Coronary artery (tissue), 2 donors: ENCODE measurements around the gene SPRR1A.

Experiments
- DNase-seq: peaks from one replicate; pipeline ENCODE4 v3.0.0-alpha.2; 2017; ENCODE audit warnings: low spot score
- H3K27ac ChIP-seq, 2 donors: fragments of 200-600 bp; sonication (generic); one replicate each; pipeline ENCODE4 v1.5.1; 2016 to 2019
- H3K4me3 ChIP-seq: fragments of 200-600 bp; sonication (generic); 2 replicates; pipeline ENCODE4 v1.5.1; 2016; ENCODE audit warnings: mild to moderate bottlenecking, moderate library complexity
- CTCF ChIP-seq: fragments of 200-600 bp; sonication (generic); IDR thresholded peaks from one replicate; pipeline ENCODE4 v1.5.1; 2019; ENCODE audit warnings: antibody characterized with exemption

Gene SPRR1A

GRCh38 chr1:152953761-152954160 lies 30.1 kb upstream of the SPRR1A start:
- Histone ChIP-seq H3K4me3 (no peak overlapping the region), H3K27ac (no peak overlapping the region)
- TF ChIP-seq CTCF = no peak
- no peak for DNase-seq

- TF ChIP-seq CTCF = no peak
- Histone ChIP-seq H3K27ac (no peak overlapping the region), H3K4me3 (no peak overlapping the region)
- DNase-seq = no peak
Measured at GRCh38 chr1:152954436-152954835, 29.4 kb upstream of the SPRR1A start.

- no peak overlapping the region for H3K27ac ChIP-seq
- no peak overlapping the region for H3K4me3 ChIP-seq
- DNase-seq = no peak
- no peak for TF ChIP-seq CTCF
Measured at GRCh38 chr1:152957561-152957960, 26.3 kb upstream of the SPRR1A start.

DNA sequence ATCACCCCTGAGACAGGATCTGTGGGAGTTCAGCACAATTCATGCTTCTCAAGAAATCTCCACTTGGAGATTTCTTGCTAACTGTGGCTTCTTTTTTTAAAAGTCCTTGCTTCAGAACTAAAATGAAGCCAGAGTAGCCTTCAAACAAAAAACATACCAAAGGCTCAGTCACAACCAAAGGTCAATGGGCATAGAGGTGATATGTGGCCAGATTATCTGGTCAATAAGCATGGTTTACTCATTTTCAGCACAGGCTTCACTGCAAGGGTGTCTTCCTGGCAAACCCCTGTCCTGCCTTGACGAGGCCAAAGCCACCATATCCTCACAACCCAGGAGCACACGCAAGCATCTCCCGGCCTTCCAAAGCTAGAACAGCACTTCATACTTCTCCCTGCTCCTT lies 24.6 kb upstream of the SPRR1A start:
- Histone ChIP-seq H3K4me3 (no peak overlapping the region), H3K27ac (no peak overlapping the region)
- TF ChIP-seq CTCF = no peak
- no peak for DNase-seq

- DNase-seq = no peak
- no peak for TF ChIP-seq CTCF
- H3K27ac ChIP-seq = no peak overlapping the region
- no peak overlapping the region for H3K4me3 ChIP-seq
Measured at GRCh38 chr1:152959801-152960451, 24.0 kb upstream of the SPRR1A start.

GRCh38 chr1:152960452-152961044 lies 23.3 kb upstream of the SPRR1A start:
- Histone ChIP-seq H3K27ac (no peak overlapping the region), H3K4me3 (no peak overlapping the region)
- no peak for DNase-seq
- TF ChIP-seq CTCF = no peak

GRCh38 chr1:152961226-152961891 lies 22.5 kb upstream of the SPRR1A start:
- H3K4me3 ChIP-seq = no peak overlapping the region
- no peak for DNase-seq

More at GRCh38 chr1:152961226-152961891, 22.5 kb upstream of the SPRR1A start:
- no peak for TF ChIP-seq CTCF
- H3K27ac ChIP-seq = no peak overlapping the region
